Endothelial cell of hepatic sinusoid (primary cell): ENCODE measurements around the gene CR1L.
"Not testable (repeated sequence)": the region's sequence is repeated elsewhere in the genome, so short reads cannot be mapped to it uniquely, and the experiment has no call there.

ENCODE experiments used
- in situ Hi-C: cut with HindIII; loops from 2 replicates; pipeline ENCODE4 v1.10.0; 2017; ENCODE audit warnings: low sequenced_read_pairs

The CR1L gene

DNA sequence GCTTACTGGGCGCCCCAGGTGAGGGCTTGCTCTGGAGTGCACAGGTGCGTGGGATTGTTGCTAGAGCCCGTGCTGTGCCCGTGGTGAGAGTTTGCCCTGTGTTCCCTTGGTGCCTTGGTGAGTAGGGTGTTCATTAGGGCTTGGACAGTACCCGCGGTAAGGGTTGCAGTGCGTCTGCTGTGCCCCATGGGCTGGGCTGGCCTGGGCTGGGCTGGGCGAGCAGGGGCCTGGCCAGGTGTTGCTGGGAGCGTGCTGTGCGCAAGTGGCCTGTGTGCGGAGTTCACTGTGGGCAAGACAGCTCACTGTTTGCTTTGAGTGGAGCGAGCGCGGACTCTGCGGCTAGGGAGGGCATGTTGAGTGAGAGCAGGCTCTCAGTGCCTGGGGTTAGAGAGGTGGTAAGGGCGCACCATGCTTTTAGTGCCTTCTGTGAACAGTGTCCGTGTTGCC lies 725 bp downstream of the CR1L start:
- in situ Hi-C loops = no loop called here

DNA sequence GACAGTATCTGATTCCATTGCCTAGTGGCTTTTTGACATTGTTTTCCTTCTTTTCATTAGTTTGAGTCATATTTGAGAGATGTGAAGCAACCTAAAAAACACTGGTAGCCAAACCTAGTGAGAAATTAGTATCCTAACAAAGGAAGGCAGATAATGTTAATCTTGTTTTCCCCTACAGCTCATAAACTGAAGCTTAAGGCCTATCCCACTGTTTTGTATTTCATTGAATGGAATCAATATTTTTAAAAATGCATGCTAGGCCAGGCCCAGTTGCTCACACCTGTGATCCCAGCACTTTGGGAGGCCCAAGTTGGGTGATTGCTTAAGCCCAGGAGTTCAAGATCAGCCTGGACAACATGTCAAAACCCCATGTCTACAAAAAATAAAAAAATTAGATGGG lies 1.2 kb downstream of the CR1L start:
- in situ Hi-C loops = no loop called here

DNA sequence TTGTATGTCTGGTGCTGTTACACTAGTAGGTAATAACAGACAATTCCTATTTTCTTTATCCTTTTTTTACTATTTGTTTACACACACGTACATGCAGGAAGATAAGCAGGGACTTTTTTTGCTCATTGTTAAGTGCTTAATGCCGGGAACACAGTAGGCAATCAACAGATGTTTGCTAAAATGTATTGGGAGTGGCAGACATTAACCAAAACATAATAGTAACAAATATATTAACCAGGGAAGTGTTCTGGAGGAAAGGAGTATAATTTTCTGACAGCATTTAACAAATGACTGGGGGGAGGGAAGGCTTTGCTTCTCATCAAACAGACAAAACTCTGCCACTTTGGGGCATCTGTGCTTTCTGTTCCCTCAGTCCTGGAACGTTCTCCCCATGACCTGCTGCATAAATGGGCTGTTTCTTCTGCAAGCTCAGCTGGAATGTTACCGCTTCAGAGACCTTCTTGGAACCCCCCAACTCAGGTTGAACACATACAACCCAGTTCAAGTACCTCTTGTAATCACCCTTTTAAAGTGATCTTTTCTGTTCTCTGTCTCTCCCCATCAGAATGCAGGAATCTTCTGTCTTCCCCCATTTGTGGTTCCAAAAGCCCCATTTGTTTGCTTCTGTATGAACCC lies 2.1 kb downstream of the CR1L start:
- in situ Hi-C loops = no loop called here

DNA sequence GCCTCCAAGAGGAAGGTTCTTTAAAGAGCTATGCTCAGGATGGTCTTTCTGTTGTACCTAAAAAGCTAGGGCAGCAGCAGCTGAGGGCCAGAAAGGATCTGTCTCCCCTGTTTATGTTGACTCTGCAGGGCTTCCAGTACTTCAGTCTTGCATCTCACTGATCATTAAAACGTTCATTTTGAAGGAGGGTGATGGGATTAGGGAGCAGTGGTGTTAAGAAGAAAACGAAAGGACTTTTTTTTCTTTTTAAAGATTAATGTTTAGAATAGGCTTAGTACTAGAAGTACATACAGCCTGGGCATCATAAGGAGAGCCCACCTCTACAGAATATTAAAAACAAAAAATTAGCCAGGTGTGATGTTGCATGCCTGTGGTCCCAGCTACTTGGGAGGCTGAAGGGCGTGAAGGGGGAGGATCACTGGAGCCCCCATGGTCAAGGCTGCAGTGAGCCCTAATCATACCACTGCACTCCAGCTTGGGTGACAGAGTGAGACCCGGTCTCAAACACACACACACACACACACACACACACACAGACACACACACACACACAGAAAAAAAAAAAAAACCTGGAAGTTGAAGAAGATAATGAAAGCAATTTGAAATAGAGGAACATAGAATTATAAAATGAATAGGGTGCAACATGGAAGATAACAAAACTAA lies 2.9 kb downstream of the CR1L start:
- in situ Hi-C loops = no loop called here

DNA sequence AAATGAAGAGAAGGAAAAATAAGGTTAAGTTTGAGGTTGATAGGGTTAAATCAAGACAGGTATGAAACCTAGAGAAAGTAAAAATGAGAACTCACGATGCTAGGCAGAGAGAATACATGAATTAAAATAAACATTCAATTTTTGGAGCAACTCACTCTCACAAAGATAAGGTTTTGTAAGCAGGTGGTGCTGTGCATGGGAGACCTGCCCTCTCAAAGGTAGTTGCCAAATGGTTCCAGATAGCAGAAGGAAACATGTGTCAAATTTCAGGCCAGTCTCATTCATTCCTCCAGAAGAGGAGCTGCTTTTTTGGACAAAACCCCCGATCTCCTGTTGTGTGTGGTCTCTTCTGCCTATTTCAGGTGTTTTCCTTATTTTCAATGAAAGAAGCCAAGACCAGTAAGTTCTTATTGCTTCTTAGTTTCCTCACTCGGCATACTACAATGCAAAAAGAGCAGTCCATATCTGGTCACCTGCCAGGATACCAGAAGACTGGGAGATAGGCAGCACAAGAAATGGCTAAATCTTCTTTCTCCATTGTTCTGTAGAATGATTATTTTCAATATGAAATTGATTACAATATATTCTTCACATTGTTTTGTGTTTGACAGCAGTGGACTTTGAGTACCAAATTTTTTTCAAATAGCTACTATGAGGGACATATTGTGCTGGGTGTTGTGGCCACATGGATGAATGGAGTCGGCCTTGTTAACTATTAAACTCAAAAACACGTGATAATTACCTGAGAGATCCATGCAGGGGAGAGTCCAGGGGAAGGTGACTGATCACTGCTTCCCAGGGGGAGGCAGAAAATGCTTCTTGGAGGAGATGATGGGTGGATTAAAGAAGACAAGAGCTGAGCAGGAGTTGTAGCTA lies 3.6 kb downstream of the CR1L start:
- in situ Hi-C loops = no loop called here

DNA sequence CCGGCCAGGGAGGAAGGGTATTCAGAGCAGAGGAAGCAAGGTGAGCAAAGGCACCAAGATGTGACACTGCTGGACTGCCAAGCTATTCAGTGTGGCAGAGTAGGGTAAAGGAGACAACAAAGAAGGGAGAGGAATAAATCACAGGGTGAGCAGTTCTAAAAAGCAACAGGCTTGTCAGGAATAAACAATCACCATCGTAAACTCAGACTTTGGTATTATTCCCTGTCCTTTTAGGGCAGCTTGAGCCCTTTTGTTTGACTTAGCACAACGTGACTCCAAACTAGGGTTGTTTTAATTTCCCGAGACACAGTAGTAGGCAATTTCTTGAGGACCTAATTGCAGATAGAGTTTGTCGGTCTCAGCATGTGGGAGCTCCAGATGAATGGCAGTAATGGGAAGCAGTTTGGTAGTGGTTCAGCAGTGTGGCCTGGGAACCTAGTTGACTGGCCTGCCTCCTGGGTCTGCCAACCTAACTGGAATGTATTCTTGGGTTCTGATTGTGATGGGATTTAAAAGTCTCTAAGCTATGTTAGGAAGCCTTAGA lies 4.3 kb downstream of the CR1L start:
- in situ Hi-C loops = no loop called here

DNA sequence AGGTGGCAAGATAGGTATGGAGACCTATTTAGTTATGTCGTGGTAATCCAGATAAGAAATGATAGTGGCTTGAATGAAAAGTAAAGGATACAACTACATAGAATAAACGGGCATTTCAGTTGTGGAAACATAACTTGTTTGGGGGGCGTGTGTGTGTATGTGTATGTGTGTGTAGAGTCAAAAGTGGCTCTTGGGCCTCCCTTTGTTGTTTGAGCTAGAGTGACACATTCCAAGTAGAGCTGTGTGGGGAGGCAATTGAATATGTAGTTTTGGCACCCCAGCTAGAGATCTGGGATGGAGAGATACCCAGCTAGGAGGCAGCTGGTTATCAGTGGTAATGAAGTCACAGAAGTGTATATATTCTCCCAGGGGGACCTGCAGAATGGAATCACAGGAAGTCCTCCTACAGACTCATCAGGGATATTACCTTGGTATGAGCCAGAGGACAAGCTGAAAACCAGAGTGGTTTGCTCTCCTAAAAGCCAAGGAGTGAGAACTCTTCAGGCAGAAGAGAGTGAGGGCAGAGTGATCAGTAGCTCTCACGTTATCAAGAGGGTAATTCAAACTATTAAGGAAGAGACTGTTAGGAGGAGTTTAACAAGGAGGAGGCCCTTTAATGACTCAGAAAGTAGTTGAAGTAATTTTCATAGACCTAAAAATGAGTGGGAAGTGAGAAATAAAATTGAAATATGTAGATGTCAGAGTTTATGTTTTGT lies 5.1 kb downstream of the CR1L start:
- in situ Hi-C loops = no loop called here

DNA sequence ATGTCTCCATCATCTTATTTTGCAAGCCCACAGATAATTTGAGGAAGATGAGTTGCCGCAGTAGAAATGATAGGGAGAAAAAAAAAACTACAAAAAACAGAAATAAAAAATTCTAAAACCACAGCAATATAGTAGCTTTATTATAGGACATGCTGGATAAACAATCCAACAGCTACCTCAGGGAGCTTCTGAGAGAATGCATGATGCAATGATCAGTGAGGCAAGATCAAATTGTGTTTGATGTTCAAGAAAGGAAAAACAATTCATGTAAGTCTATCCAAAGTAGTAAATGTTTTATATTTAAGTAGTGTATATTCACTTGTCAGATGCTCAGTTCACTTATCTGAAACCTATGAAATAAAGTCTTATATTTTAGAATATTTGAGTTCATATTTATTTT lies 6.7 kb downstream of the CR1L start:
- in situ Hi-C loops = no loop called here

DNA sequence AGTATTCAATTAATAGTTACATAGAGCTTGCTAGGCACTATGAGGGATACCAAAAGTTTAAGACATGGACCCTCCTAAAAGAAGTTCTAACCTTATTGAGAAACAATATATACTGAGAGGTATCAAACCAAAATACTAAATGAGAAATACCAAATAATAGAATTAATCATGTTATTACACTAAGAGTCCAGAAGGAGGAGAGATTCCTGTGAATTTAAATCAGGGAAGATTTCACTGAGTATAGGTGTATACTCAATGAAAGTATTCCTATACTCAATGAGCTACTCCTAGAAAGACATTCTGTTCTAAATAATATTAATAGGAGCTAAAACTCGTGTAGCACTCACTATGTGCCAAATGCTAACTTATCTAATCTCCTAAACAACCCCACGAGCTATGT lies 9.4 kb downstream of the CR1L start:
- in situ Hi-C loops = no loop called here

DNA sequence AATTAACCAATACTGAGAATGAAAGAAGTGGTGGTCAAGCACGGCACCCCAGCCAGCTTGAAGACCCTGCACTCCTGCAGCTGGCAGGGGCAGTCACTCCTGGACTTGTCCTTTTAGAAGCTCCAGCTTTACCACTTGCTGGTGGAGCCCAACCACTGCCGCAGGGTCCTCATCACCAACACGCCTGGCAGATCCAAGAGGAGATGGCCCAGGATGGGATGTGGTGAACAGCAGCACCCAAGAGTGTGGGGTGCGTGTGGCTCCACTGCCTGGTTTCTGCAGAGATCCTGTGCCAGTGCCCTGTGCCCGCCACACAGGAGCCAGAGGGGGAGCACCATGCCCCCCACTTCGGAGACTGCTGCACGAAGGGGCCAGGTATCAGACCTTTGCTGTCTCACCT lies 13.5 kb downstream of the CR1L start:
- in situ Hi-C loops = no loop called here

DNA sequence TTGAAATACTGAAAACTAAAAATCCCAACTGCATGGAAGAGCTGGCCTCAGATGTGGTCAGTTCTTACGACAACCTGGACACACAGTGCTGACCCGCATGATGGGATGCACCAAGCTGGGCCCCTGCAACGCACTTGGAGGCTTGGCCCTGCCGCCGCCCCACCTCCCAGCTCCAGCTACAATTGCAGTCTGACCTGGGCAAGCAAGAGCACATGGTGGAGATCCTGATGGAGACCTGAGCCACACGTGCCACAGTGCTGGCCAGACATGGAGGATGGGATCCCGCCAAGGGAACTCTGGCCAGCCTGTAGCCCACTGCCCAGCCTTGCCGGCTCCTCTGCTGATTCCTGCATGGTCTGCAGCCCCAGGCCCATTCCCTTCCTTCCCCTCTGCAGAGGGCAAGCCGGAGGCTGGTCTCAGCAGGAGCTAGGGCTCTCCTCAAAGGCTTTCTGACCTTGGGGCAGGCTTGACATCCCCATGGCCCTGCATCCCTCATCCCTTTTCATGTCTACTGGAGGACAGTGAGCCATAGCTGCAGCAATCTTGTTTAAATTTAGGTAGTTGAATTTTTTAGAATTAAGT lies 14.1 kb downstream of the CR1L start:
- in situ Hi-C loops = no loop called here

DNA sequence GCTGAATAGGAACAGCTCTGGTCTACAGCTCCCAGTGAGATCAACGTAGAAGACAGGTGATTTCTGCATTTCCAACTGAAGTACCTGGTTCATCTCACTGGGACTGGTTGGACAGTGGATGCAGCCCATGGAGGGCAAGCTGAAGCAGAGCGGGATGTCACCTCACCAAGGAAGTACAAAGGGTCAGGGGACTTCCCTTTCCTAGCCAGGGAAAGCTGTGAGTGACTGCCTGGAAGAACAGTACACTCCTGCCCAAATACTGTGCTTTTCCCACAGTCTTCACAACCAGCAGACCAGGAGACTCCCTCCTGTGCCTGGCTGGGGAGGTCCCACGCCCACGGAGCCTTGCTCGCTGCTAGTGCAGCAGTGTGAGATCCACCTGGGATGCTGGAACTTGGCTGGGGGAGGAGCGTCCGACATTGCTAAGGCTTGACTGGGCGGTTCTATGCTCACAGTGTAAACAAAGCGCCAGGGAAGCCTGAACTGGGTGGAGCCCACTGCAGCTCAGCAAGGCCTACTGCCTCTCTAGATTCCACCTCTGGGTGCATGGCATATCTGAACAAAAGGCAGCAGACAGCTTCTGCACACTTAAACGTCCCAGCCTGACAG lies 14.7 kb downstream of the CR1L start:
- in situ Hi-C loops = no loop called here

DNA sequence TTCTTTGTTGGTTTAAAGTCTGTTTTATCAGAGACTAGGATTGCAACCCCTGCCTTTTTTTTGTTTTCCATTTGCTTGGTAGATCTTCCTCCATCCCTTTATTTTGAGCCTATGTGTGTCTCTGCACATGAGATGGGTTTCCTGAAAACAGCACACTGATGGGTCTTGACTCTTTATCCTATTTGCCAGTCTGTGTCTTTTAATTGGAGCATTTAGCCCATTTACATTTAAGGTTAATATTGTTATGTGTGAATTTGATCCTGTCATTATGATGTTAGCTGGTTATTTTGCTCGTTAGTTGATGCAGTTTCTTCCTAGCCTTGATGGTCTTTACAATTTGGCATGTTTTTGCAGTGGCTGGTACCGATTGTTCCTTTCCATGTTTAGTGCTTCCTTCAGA lies 16.5 kb downstream of the CR1L start:
- in situ Hi-C loops = not testable (repeated sequence)

DNA sequence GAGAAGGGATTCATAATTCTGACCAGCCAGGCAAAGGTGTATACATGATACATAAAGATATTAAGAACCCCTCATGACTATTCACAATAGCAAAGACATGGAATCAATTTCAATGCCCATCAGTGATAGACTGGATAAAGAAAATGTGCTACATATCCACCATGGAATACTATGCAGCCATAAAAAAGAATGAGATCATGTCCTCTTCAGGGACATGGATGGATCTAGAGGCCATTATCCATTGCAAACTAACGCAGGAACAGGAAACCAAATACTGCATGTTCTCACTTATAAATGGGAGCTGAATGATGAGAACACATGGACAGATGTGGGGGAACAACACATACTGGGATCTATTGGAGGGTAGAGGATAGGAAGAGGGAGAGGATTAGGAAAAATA lies 21.4 kb downstream of the CR1L start:
- in situ Hi-C loops = no loop called here

DNA sequence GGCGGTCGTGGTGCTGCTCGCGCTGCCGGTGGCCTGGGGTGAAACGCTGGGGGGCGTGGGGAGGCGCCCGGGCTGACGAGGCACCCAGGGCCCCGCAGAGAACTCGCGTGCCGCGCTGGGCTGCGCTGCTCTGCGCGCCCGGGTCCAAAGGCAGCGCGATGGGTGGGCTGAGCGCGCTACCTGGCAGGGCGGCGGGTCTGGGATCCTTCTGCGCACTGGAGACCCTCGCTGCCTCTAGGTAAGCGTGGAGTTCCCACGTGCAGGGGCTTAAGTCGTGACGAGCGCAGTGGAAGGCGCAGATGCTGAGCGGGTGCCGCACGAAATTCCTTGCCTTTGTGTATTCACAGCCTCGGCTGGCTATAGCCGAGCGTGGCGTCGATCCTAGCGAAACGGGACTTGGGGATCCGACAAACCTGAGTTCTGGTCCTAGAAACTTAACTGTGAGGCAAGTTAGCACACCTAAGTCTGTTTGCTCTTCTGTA lies 24.6 kb downstream of the CR1L start:
- in situ Hi-C loops = no loop called here

DNA sequence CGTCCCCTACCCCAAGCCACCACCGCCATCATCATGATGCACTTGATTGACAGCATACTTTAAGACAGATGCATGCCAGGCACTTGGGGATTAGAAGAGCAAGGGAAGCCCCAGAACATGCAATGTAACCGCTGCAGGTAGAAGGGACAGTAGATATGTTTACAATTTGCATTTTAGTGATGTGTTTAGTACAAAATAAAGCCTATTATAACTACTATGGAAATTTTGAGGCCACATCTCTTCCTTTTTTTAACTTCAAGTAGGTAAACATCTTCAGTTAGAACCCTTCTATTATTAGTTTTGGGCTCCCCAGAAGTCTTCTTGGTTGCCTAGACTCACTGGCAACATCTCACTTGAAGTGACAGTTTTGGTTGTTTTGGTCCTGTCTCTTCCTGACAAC lies 25.3 kb downstream of the CR1L start:
- in situ Hi-C loops = no loop called here

DNA sequence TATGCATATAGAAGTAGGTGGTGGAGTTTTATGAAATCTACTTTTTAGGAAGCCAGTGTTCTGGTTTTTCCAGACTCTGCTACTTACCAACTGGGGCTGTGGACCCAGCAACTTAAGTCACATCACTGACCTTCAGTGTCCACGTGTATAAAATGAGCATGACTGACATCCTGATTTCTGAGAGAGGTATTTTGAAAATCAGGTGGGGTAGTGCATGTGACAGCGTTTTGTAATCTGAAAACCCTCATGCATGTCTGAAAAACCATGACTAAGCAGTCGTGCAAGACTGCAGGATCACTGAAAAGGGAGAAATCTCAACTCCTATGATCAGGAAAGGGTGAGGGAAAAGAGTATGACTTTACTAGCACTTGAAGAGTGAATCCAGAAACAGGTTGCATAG lies 26.1 kb downstream of the CR1L start:
- in situ Hi-C loops = no loop called here

DNA sequence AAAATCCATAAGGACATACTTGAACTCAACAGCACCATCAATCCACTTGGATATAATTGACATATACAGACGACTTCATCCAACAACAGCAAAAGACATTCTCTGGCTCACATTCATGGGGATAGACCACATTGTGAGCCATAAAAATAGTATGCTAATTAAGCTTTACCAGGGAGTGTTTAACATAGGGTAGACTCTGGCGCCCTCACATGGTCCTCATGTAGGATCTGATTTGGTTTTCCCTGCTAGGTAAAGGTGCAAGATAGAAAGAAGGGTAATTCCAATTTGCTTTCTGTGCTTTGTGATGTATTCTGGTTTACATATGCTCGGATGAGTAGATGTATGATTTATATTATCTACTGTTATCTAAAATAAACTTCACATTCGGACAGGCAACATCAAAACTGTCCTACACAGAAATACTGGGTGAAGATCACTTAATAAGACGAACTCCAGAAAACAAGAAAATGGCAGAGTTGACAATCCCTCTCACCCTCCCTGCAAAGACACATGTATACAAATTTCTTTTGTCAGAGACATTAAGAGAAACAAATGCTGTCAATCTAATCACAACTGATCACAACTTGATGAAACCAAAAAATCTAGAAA lies 27.7 kb downstream of the CR1L start:
- in situ Hi-C loops = no loop called here

DNA sequence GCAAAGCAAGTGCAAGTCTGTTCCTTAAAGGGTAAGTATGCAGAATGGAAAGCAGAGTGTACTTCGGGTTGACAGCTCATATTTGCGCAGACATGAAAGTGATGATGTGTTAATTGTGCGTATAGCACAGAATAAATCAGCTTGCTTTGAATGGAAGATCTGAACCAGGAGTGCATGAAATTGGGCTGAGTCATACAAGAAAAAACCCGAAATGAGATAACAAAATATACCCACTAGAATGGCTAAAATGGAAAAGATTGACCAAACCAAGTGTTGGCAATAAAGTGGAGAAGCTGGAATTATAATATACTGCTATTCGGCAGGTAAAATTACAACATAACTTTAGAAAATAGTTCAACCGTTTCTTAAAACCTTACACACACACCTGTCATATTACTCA lies 28.5 kb downstream of the CR1L start:
- in situ Hi-C loops = no loop called here

DNA sequence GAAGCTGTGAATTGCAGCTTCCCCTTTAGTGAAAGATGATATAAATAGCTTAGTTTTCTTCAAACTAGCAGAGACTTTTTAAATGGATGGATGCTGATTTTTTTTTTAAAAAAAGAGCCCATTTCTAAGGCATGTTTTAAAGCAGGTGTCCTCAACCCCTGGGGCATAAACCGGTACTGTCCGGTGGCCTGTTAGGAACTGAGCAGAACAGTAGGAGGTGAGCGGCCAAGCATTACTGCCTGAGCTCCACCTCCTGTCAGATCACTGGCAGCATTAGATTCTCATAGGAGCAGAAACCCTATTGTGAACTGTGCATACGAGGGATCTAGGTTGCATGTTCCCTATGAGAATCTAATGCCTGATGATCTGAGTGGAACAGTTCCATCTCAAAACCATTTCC lies 31.2 kb downstream of the CR1L start:
- in situ Hi-C loops = no loop called here
